ENCODE data around the gene SP140.
"Not testable (repeated sequence)": the region's sequence is repeated elsewhere in the genome, so short reads cannot be mapped to it uniquely, and the experiment has no call there.

The SP140 gene

DNA sequence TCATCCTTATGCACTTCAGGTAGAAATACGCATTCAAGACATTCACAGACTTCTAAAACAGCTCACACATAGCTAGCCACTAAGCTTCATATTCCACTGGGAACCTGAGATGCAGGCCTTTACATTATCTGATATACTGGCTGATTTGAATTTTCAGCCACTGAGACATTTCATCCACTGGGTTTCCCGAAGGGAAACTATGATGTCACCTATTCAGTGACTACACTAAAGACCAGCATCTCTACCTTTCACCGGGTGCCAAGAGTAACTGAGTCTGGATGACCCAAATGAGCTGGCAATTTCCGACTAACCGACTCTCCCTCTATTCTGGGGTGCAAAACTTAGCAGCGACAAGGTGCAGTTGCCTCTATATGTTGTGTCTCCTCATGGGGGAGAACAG is 69.7 kb downstream of the SP140 start:
- no peak for DNase-seq

DNA sequence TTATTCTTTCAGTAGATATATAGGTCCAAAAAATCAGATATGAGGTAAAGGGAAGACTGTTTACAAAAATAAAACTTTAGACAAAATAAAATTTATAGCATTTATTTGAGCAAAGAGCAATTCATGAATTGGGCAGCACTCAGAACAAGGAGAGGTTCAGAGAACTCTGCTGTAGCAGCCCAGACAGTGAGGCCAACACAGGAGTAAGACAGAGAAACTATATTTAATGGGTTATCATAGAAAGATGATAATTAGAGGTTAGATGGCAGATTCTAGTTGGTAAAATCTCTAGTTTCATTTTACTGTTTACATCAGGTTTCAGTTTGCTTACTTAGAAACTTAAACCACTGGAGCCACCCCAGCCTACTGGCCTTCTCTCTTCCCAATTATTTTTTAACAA is 71.4 kb downstream of the SP140 start:
- no peak for DNase-seq

DNA sequence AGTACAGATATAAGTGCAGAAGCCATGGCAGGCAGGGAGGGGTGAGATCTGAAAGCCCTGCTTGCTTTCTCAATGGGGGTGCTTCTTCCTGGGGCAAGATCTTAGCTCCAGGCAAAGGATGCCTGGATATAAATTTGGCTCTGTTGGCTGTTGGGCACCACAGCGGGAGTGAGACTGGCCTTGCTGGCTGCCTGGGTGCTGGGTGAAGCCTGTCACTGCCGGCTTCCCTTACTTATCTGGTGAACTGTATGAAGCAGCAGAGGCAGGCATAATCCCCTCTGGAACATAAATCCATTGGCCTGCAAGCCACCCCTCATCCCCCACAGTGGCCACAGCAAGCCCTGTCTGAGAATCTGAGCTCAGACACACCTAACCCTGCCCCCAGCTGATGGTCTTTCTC is 74.1 kb downstream of the SP140 start:
- DNase-seq: no peak

DNA sequence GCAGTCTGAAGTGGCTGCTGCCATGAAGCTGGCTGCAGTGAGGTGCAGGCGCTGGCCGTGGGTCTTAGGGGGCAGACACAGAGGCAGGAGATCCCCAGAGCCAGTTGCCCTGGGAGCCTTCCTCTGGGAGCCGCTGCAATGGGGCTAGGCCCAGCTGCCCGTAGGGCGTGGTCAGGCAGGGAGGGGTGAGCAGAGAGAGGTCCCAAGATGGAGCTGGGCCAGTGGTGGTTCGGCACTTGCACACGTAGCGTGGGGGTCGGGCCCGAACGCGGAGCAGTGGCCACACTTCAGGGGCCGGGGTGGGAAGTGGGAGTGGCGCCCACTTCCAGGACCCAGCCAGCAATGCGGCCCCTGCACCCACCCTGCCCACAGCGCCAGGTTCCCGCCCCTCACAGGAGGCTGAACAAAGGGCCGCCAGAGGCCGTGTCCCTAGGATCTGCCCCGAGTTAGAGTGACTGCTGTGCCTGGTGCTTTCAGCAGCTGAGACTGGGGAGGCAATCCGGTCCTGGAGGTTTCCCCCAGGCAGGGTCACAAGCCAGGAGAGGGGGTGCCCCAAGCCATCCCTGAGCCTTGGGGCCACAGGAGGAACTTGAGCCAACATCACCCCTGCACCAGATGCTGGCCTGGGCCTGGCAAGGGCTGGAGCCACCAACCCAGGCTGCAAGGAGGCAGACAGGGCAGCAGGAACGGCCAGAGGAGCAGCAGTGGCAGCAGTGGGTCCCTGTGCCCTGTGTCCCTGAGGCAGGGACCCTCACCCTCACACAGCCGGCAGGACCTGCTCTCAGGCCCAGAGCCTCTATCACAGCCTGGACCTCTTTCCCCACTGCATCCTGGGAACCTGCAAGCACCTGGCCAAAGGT is 80.1 kb downstream of the SP140 start:
- no peak for DNase-seq

DNA sequence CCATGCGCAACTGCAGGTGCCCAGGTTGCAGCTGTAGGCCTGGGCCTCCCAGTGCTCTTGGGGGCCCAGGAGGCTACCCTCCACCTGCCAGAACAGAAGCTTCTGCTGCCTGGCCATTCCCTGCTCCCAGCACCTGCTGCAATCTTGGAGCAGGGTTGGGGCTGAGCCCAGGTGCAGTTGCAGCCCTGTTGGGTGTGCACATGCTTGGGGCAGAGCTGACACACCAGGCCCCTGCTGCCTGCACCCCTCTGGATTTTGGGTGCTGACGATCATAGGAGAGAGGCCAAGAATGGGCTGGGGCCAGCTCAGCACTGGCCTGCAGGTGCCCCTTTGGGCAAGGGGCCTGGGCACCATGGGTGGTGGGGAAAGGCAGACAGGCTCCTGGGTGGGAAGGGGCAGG is 80.9 kb downstream of the SP140 start:
- DNase-seq: no peak

DNA sequence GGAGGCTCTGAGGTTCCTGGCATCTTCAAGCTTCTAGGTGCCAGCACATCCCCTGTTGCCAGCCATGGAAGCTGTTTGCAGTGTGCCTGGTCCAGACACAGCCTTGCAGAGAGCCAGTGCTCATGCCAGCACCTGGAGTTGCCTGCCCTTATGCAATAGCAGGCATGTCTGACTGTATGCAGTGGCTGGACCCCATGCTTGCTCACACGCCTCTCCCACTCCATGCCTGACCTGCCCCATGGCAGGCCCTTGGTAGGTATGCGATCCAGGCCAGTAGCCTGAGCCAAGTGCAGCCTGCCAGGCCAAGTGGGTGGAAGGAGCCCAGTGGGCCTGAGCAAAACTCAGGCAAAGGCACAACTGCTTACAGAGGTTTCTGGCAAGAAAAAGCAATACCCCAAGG is 81.9 kb downstream of the SP140 start:
- DNase-seq: no peak

DNA sequence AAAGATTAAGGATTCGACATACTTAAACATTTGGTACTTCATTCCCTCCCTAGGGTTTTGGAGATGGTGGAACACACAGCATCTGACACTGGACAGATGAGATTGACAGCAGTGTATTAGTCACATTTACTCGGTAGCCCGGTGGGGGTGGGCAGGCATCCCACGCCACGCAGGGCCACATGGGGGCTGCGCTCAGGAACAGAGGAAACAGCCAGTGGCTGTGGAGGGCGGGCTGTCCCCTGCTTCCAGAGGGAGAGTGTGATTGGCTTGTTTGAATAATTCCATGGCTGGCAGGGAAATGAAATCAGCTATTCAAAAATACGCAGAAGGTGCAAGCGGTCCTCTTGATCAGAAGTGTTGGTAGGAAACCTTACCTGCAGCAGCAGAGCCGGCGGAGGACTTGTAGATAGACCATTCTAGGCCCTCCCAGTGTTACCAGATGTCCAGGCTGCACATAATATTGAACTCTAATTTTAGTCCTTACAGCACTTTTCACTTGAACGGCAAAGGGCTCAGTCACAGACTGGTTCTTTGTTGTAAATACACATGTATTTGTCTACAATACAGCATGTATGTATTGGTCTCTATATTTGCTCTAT is 83.0 kb downstream of the SP140 start:
- DNase-seq: no peak

DNA sequence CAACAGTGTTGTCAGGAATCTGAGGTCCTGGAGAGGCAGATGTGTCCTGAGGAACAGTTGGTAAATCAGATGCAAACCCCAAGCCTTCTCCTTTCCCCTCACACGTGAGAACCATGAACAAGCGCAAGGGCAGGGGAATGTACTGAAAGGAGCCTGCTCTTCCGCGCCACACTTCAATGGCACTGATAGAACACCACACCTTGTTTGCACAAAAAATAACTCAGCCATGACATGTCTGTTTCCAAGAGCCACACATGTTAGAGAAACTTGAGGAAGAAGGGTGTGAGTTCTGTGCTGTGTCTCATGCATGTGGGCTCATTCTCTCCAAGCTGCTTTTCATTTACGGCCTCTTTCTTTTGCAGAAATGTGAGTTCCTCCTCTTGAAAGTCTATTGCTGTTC is 85.3 kb downstream of the SP140 start:
- DNase-seq: not testable (repeated sequence)

DNA sequence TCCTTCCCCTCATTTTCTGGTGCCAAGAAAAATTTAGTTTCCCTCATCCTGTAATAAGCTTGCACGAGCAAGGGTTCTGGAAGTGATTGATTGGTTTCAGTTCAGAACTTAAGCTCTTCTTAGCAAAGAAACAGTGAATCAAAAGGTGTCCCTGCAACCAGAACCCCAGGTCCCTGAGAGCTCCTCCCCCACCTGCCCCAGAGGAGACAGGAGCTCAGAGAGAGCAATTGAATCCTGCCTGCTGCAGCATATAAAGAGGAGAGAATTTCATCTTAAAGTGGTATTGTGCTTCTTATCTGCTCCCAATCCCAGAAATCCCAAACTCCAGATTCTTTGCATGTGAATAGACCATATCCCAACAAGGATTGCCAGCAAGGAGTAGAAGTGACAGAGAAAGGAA is 86.1 kb downstream of the SP140 start:
- DNase-seq: not testable (repeated sequence)

DNA sequence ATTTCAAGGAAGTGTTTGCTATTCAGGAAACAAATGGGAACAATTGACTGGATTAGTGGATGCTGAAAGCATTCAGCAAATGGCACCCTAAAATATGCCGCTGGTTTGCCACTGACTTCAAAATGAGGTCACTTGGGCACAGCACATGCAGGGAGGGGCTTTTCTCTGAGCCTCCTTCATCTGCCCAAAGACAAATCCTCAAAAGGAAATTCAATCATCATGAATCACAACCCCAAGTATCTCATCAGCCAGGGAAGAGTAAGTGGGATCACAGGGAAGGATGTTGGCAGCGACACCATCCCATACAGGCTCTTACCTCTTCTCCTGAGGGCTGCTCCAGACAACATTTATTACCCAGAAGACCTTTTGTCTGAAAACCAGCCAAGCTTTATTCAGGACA is 87.1 kb downstream of the SP140 start:
- DNase-seq: no peak

DNA sequence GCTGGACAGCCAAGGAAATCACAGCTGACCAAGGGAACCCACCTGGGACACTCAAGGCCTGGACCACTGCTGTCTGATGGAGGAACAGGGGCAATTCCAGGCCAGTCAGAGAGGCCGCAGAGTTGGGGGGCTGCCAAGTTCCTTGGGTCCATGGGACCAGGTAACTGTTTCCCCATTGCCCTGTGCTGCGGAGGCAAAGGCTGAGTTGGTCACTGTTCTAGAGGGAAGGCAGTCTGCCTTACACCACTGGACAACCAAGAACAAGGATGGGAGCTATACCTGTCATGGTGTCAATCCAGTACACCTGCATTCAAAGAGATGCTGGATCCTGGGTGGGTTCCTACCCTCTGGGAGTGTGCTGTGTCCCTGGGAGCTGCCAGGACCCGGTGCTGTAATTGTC is 91.8 kb downstream of the SP140 start:
- no peak for DNase-seq

DNA sequence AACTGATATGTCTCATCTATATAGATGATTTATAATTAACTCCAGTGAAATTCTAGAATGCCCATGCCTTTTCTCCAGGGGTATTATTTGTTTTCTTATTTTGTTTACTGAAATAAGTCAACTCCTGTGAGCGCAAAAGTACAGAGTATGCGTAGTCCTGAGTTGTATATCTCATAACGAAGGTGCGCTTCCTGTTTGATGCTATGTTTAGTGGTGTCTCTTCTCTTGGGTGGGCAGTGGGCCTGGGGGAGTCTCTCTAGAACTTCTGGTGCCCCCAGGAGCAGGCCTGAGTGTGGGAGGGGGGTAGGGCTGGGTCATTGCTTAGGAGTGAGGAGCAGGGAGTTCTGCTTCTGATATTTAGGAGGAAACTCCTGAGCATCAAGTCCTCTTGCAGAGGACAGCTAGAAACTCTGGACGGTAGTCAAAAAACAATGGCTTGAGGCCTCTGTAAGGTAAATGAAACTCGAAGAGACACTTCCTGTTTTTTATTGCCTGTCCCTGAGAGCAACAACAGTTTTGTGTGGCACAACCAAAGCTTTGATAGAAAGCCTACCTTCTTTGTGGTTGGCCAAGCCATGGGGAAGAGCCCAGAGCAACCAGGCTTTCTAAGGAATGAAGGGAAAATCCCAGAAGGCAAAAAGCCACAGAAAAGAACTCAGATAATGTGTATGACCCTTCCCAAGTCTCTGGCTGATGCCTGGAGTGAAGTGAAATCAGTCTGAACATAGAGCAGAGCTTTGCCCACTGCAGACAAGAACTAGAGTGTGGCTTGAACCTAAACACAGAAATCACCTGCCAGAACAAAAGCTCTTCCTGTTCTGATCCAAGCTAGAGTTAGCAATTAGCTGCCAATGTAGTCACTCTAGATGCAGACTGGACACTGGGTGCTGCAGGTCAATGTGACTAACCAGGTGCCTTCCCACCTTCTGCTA is 92.9 kb downstream of the SP140 start:
- no peak for DNase-seq

DNA sequence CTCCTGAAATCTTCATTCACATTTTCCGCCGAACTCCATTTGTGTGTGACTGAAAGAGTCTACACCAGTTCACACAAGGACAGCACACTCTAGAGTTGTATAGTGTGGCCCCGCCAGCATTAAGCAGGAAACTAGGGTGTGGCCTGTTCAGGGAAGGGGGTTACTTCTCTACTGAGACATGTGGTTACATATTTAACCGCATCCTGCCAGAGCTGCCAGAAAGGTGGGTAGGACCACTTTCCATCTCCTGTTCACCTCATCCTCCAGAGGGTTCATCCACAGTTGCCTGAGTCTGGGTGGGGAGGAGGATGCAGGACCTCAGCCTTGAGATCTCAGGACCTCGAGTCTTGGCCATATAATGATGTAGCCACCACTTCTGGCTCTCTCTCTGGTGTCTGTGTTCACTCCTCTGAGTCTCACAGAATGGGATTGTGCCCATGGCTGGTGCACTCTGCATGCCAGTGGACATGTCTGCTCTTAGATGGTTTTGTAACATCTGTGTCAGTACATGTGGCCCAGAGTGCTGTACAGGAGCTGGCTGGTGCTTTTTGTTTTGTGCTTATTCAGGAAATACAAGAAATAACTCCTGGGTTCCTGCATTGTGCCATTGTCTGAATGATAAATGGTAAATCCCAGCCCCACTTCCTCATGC is 93.8 kb downstream of the SP140 start:
- no peak for DNase-seq

DNA sequence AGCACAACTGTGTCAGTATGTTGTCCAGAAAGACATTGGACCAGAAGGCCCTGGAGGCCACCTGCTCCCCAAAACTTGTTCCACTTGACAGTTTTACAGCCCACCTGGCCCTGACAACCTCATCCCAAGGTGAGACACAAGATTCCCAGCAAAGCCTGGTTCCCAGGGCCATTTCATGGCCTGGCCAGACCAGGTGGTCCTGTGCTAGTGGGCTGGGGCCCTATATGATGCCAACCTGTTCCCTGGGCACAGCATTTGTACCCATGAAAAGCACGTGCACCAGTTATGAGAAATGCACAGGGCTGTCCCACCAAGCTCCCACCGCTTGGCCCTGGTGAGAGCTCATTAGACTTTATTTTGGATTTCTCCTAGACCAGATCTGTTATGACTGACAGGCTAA is 95.5 kb downstream of the SP140 start:
- no peak for DNase-seq

DNA sequence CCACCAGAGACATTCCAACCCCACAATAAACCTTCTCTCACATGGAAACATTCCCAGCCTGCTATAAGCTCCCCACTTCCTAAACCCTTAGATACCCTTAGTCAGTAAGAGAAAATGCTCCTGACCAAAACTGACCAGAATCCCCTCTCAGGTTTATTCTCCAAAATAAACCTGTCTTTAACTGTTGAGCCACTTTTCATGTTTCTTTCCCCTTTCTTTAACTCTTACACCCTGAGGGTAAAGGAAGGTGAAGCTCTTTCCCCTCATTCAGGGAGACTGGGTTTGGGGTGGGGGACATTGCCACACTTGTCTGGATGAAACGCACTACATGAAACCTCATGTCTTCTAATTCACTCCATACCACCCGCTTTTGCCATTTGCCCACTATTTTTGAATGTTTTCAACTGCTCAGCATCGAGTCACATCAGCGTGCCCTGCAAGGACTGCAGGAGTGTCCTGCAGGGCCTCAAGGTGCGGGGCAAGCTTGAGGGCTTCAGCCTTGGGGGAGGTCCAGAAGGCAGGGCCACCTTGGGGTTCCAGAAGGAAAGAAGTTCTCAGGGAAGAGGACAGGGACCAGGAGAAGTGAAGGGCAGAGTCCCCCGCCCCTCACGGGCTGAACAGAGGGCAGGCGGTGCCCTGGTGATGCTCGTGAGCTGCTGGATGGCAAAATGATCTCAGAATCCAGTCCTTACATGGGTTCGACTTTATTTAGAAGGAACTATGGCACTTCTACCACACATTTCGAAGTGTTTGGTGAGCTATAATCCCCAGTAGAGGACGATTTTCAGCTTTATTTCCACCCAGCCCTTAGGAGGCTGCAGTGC is 97.2 kb downstream of the SP140 start:
- DNase-seq: no peak

DNA sequence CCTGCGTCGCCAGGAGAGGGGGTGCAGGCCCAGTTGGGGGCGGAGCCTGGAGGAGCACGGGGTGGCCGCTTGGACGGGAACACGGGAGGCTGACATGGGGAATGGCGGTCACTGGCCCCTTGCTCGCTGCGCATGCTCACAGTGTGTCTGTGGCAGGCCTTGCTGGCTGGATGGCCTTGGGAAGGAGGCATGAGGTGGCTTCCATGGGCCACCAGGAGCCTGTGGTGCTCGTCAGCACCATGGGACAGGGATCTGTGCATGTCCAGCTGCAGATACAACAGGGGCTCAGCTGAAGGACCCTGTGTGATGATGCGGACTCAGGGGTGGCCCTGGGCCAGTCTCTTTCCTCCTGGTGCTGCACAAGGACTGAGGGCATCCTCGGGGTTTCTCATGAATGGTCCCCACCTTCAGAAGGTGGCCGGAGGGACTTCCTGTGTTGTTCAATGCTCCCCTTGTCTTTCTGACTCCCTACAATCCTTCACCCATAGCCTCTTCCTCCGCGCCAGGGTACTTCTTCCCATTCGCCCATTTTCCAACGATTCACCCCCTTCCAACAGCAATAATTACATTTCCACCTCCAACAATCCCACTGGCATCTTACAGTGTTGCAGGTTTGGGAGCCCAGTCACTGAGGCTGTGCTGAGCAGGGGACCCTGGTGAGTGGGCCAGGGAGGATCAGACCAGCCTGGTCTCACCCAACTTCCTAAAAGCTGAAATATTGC is 98.0 kb downstream of the SP140 start:
- peak in 1 of 3 donors; percentile 8 for DNase-seq

DNA sequence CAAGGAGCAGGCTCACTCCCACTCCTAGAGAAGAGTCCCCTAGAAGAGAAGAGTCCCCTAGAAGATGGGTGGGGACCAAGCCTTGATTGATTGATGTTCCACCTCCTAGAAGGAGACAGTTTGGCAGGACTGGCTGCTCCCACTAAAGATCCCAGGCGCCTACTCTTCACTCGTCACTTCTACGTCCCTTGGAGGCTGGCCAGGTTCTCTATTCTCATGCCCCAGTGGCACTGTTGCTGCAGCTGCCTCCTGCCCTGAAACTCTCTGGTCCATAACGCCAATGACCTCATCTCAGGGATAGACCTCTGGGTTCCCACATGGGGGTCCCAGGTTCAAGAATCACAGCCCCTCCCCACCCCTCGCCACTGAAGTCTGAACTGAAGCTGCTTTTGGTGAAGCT is 99.0 kb downstream of the SP140 start:
- DNase-seq: no peak

DNA sequence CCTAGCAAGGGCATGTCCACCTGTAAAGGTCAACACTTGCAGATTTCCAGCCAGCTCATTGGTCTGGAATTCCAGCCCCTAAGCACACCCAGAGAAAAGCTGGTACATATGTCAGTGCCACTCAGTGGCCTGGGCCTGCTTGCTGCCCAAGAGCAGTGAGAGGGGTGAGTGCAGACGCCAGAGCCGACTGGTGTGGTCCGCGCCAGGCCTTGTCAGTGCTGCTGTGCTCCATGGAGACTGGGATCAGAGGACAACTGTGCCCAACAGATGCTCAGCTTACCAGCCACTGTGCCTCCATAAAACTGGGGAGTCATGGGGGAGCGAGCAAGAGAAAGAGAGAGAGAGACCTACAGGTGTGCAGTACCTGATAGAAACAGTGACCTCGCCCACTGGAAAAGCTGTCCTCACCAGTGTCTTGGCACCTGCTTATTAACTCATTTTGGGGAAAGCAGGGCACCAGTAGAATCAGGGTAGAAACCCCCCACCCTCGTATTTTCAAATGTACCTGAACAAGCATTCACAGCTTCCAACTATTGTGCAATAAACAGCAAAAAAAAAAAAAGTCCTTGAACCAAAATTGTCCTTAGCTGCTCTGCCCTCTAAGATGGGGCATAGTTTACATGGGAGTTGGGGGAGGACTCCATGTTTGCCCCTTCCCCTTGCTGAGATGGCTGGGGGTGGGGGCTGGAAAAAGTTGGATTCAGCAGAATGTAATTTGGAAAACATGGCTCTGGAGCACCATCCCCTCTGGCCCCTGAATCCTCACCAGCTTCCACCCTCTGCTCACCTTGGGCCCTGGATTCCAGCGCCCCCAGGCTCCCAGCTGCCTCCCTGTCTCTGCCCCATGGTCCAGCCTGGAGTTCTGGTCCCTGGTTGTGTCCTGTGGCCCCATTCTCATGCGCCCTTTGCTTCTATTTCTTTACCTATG is 100.0 kb downstream of the SP140 start:
- no peak for DNase-seq

DNA sequence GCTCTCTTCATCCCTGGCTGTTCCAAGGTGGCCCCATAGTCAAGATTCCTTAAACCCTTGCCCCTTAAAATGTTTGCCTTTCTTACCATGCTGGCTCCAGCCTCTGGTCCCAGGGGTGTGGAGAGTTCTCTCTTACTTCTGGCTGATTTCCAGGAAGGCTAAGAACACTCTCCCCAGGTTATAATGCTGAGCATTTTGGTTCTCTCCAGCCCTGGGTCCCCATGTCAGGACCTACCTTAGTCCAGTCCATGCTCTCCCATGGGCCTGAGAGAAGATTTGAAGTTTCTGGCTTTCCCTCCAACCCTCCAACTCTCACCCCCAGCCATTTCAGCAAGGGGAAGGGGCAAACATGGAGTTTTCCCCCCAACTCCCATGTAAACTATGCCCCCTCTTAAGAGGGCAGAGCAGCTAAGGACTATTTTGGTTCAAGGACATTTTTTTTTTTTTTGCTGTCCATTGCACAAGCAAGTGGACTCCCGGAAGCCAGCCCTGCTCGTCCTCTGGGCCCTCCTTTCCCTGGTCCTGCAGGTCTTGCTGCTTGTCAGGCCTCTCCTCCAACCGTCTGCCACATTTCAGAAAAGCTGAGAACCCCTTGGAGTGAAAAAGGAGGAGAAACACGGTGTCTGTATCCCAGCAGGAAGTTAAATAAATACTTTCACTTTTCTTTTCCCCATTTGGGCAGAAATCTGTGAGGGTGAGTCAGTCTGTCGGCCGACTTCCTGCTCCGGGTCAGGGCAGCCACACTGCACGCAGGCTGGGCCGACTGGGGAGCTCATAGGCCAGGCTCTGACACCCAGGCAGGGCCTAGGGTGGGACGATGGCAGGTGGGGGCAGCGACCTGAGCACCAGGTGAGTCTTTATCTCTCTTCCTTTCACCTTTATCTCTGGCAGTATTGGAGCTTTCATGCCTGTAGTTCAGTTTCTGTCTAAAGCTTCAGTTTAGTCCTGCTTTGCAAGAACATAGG is 101.2 kb downstream of the SP140 start, which contains the start of gene SP140L:
Gene SP140L, plus strand, starts transcription at position 741 of the 965 bp plus-strand sequence. Its CDS starts 77 bp downstream, at position 818.
- DNase-seq: peak; percentile 89 to 92 (median 92)

Data from suppressor macrophage treated with lipopolysaccharide for 1 hour (primary cell).